DND-41 (cell line): ENCODE results near the gene FERMT2.
A peak's percentile ranks its signal among the peaks of the same experiment; 100 is the strongest.

Experiments
- ATAC-seq: fragments of 200-7000 bp; cut with Tn5 transposase; 3 replicates; pipeline ENCODE4 v1.9.1; 2021; ENCODE audit warnings: low read depth; ENCODE audit not compliant: insufficient read depth
- DNase-seq: peaks from one replicate; pipeline ENCODE4 v3.0.0-alpha.2; 2020
- H2AFZ ChIP-seq: 2 replicates; pipeline ENCODE4 v1.6.0; 2012; ENCODE audit warnings: low read depth, low read length
- H3K27ac ChIP-seq: 2 replicates; pipeline ENCODE4 v1.5.1; 2012; ENCODE audit warnings: low read length, inconsistent platforms
- H3K27me3 ChIP-seq: fragments of 200-600 bp; sonication (generic); 2 replicates; pipeline ENCODE4 v1.6.0; 2012; ENCODE audit warnings: low read length, mild to moderate bottlenecking, inconsistent platforms; ENCODE audit not compliant: insufficient read depth, poor library complexity
- H3K36me3 ChIP-seq: 2 replicates; pipeline ENCODE4 v1.5.1; 2012; ENCODE audit warnings: low read length, inconsistent platforms; ENCODE audit not compliant: insufficient read depth
- H3K4me1 ChIP-seq: 2 replicates; pipeline ENCODE4 v1.5.1; 2012; ENCODE audit warnings: mild to moderate bottlenecking, low read length; ENCODE audit not compliant: insufficient read depth
- H3K4me2 ChIP-seq: 2 replicates; pipeline ENCODE4 v1.6.0; 2012; ENCODE audit warnings: mild to moderate bottlenecking, moderate library complexity, low read length, inconsistent platforms; ENCODE audit not compliant: insufficient read depth
- H3K4me3 ChIP-seq, 2 experiments: fragments of 200-600 bp in 1 of 2; shearing (Covaris generic) in 1 of 2; 2 replicates each; pipeline ENCODE4 v1.5.1; 2012 to 2016; ENCODE audit warnings: inconsistent platforms in 2 of 2, low read length in 2 of 2, mild to moderate bottlenecking in 2 of 2, low read depth in 1 of 2, moderate library complexity in 1 of 2
- H3K79me2 ChIP-seq: 2 replicates; pipeline ENCODE4 v1.6.0; 2012; ENCODE audit warnings: low read length, inconsistent platforms; ENCODE audit not compliant: insufficient read depth
- H3K9ac ChIP-seq: 2 replicates; pipeline ENCODE4 v1.6.0; 2012; ENCODE audit warnings: low read depth, mild to moderate bottlenecking, inconsistent platforms, low read length, moderate library complexity
- H3K9me3 ChIP-seq: 2 replicates; pipeline ENCODE4 v1.5.1; 2012; ENCODE audit warnings: low read length, moderate library complexity, mild to moderate bottlenecking, inconsistent platforms; ENCODE audit not compliant: insufficient read depth, severe bottlenecking
- H4K20me1 ChIP-seq: 2 replicates; pipeline ENCODE4 v1.6.0; 2012; ENCODE audit warnings: low read length; ENCODE audit not compliant: insufficient read depth
- CTCF ChIP-seq: IDR thresholded peaks from 2 replicates; pipeline ENCODE4 v1.5.1; 2012; ENCODE audit warnings: borderline replicate concordance, low read length, moderate library complexity, mild to moderate bottlenecking; ENCODE audit not compliant: poor library complexity, severe bottlenecking; ENCODE audit errors: extremely low read depth
- EZH2 ChIP-seq: IDR thresholded peaks from 3 replicates; pipeline ENCODE4 v1.6.1; 2012; ENCODE audit warnings: borderline replicate concordance, low read depth, mild to moderate bottlenecking, moderate library complexity, low read length, inconsistent platforms; ENCODE audit not compliant: severe bottlenecking

The FERMT2 gene

GRCh38 chr14:52960627-52961026 is 9.8 kb upstream of the FERMT2 start:
- 0 out of 2 replicates have a peak overlapping the region, but pooled peaks have one; percentile 0 for H2AFZ ChIP-seq
- no peaks in the 10 kb centered on the region for H3K79me2 ChIP-seq
- H3K9ac ChIP-seq: no peak overlapping the region
- no peaks in the 10 kb centered on the region for H3K36me3 ChIP-seq
- TF ChIP-seq CTCF (no peak), EZH2 (no peak)
- DNase-seq (no peak), ATAC-seq (0 out of 3 replicates have a peak, but pooled peaks have one; percentile 32)
- no peaks in the 10 kb centered on the region for H3K9me3 ChIP-seq
- H3K27me3 ChIP-seq: no peaks in the 10 kb centered on the region
- H3K4me1 ChIP-seq: no peaks in the 10 kb centered on the region
- no peaks in the 10 kb centered on the region for H4K20me1 ChIP-seq
- H3K4me3 ChIP-seq: no peak overlapping the region
- H3K27ac ChIP-seq: no peak overlapping the region
- no peak overlapping the region for H3K4me2 ChIP-seq

- TF ChIP-seq EZH2 (no peak), CTCF (no peak)
- Histone ChIP-seq H3K4me1 (peaks cover 19% of the 10 kb centered on the region), H3K4me3 (no peak overlapping the region), H3K36me3 (no peaks in the 10 kb centered on the region; the same call in 1 of the 2 replicates), H3K9me3 (no peaks in the 10 kb centered on the region), H3K9ac (no peak overlapping the region), H3K27ac (no peak overlapping the region), H3K4me2 (no peak overlapping the region), H3K79me2 (peaks cover 7% of the 10 kb centered on the region), H3K27me3 (no peaks in the 10 kb centered on the region), H4K20me1 (no peaks in the 10 kb centered on the region), H2AFZ (no peak overlapping the region)
- no peak for ATAC-seq
- no peak for DNase-seq
Observed at GRCh38 chr14:52954346-52955214, 3.7 kb upstream of the FERMT2 start.

GRCh38 chr14:52951681-52952554 is 1.1 kb upstream of the FERMT2 start:
- TF ChIP-seq EZH2 (no peak), CTCF (no peak)
- DNase-seq: no peak
- H4K20me1 ChIP-seq: no peaks in the 10 kb centered on the region

More at GRCh38 chr14:52951681-52952554, 1.1 kb upstream of the FERMT2 start:
- H3K27ac ChIP-seq: peak overlapping the region; percentile 67
- H3K9me3 ChIP-seq: no peaks in the 10 kb centered on the region
- H3K36me3 ChIP-seq: peaks cover 9% of the 10 kb centered on the region; the same call in 1 of the 2 replicates
- peaks cover 25% of the 10 kb centered on the region for H3K79me2 ChIP-seq
- H2AFZ ChIP-seq: peak overlapping the region; percentile 92
- peak overlapping the region; percentile 85 for H3K9ac ChIP-seq
- H3K4me1 ChIP-seq: peaks cover 36% of the 10 kb centered on the region
- H3K4me3 ChIP-seq: peak overlapping the region; percentile 54 to 75
- H3K27me3 ChIP-seq: no peaks in the 10 kb centered on the region
- peak overlapping the region; percentile 80 for H3K4me2 ChIP-seq
- no peak for ATAC-seq
